ENCODE measurements around the gene TIGD6. TPM values are rescaled to one million over a fixed set of nuclear protein-coding genes. Genes with fewer than 3 reads are reported as not detected.

TIGD6 gene
- total RNA-seq, 1 donor from 2014 or later = 5.8 TPM

GRCh38 chr5:150016537-150016936 is 16.1 kb upstream of the TIGD6 start:
- H3K4me3 ChIP-seq (ENCODE audit: low read depth, low read length) = no peak overlapping the region
- no peak for DNase-seq (ENCODE audit: low read depth)
- no peaks in the 10 kb centered on the region for H3K27me3 ChIP-seq (ENCODE audit: control insufficient read depth, insufficient read depth, low read length)
- peaks cover 22% of the 10 kb centered on the region for H3K36me3 ChIP-seq (ENCODE audit: control insufficient read depth, insufficient read depth, low read length)
- no peak for FAIRE-seq
- no peak for TF ChIP-seq CTCF (IDR thresholded peaks at IDR 0.05; ENCODE audit: insufficient read depth, low read length, severe bottlenecking)

- no peak overlapping the region for H3K4me3 ChIP-seq (ENCODE audit: low read depth, low read length)
- TF ChIP-seq CTCF (IDR thresholded peaks at IDR 0.05; ENCODE audit: insufficient read depth, low read length, severe bottlenecking) = no peak
- DNase-seq (ENCODE audit: low read depth) (no peak), FAIRE-seq (no peak)
- H3K27me3 ChIP-seq (ENCODE audit: control insufficient read depth, insufficient read depth, low read length) = no peaks in the 10 kb centered on the region
- H3K36me3 ChIP-seq (ENCODE audit: control insufficient read depth, insufficient read depth, low read length) = peaks cover 25% of the 10 kb centered on the region
Observed at GRCh38 chr5:150015415-150015814, 15.0 kb upstream of the TIGD6 start.

- FAIRE-seq (no peak), DNase-seq (ENCODE audit: low read depth) (no peak)
- Histone ChIP-seq H3K4me3 (ENCODE audit: low read depth, low read length) (no peak overlapping the region), H3K27me3 (ENCODE audit: control insufficient read depth, insufficient read depth, low read length) (no peaks in the 10 kb centered on the region), H3K36me3 (ENCODE audit: control insufficient read depth, insufficient read depth, low read length) (peaks cover 30% of the 10 kb centered on the region)
- TF ChIP-seq CTCF (IDR thresholded peaks at IDR 0.05; ENCODE audit: insufficient read depth, low read length, severe bottlenecking) = no peak
Observed at GRCh38 chr5:150014456-150014855, 14.0 kb upstream of the TIGD6 start.

GRCh38 chr5:150013931-150014330 is 13.5 kb upstream of the TIGD6 start:
- FAIRE-seq = no peak
- TF ChIP-seq CTCF (IDR thresholded peaks at IDR 0.05; ENCODE audit: insufficient read depth, low read length, severe bottlenecking) = no peak
- DNase-seq (ENCODE audit: low read depth) = no peak
- Histone ChIP-seq H3K36me3 (ENCODE audit: control insufficient read depth, insufficient read depth, low read length) (peaks cover 32% of the 10 kb centered on the region), H3K4me3 (ENCODE audit: low read depth, low read length) (no peak overlapping the region), H3K27me3 (ENCODE audit: control insufficient read depth, insufficient read depth, low read length) (no peaks in the 10 kb centered on the region)

- TF ChIP-seq CTCF (IDR thresholded peaks at IDR 0.05; ENCODE audit: insufficient read depth, low read length, severe bottlenecking) = no peak
- FAIRE-seq (no peak), DNase-seq (ENCODE audit: low read depth) (no peak)
- Histone ChIP-seq H3K36me3 (ENCODE audit: control insufficient read depth, insufficient read depth, low read length) (peaks cover 23% of the 10 kb centered on the region), H3K27me3 (ENCODE audit: control insufficient read depth, insufficient read depth, low read length) (no peaks in the 10 kb centered on the region), H3K4me3 (ENCODE audit: low read depth, low read length) (no peak overlapping the region)
Observed at GRCh38 chr5:150009671-150010387, 9.4 kb upstream of the TIGD6 start.

GRCh38 chr5:150007050-150007449 is 6.6 kb upstream of the TIGD6 start:
- Histone ChIP-seq H3K27me3 (ENCODE audit: control insufficient read depth, insufficient read depth, low read length) (no peaks in the 10 kb centered on the region), H3K4me3 (ENCODE audit: low read depth, low read length) (no peak overlapping the region), H3K36me3 (ENCODE audit: control insufficient read depth, insufficient read depth, low read length) (peaks cover 15% of the 10 kb centered on the region)
- TF ChIP-seq CTCF (IDR thresholded peaks at IDR 0.05; ENCODE audit: insufficient read depth, low read length, severe bottlenecking) = no peak
- FAIRE-seq (no peak), DNase-seq (ENCODE audit: low read depth) (no peak)

Measured in bronchial epithelial cell (primary cell).